HUES48 (cell line): ENCODE data around the gene INPP5J.

Experiments
- H3K27ac ChIP-seq: one replicate; pipeline ENCODE4 v1.7.0; 2013; ENCODE audit warnings: low read depth, low read length, inconsistent platforms
- H3K27me3 ChIP-seq: 2 replicates; pipeline ENCODE4 v1.6.1; 2013; ENCODE audit warnings: mild to moderate bottlenecking, low read length; ENCODE audit not compliant: control insufficient read depth, insufficient read depth
- H3K36me3 ChIP-seq: 2 replicates; pipeline ENCODE4 v1.6.1; 2013; ENCODE audit warnings: low read length; ENCODE audit not compliant: control insufficient read depth, insufficient read depth
- H3K4me1 ChIP-seq: 2 replicates; pipeline ENCODE4 v1.6.1; 2013; ENCODE audit warnings: mild to moderate bottlenecking, low read length; ENCODE audit not compliant: control insufficient read depth, insufficient read depth
- H3K4me3 ChIP-seq: 2 replicates; pipeline ENCODE4 v1.5.1; 2013; ENCODE audit warnings: mild to moderate bottlenecking, low read depth, low read length
- H3K9ac ChIP-seq: 2 replicates; pipeline ENCODE4 v1.6.1; 2013; ENCODE audit warnings: mild to moderate bottlenecking, low read depth, low read length, moderate library complexity
- H3K9me3 ChIP-seq: 2 replicates; pipeline ENCODE4 v1.6.1; 2013; ENCODE audit warnings: low read length; ENCODE audit not compliant: control insufficient read depth, insufficient read depth

INPP5J gene

DNA sequence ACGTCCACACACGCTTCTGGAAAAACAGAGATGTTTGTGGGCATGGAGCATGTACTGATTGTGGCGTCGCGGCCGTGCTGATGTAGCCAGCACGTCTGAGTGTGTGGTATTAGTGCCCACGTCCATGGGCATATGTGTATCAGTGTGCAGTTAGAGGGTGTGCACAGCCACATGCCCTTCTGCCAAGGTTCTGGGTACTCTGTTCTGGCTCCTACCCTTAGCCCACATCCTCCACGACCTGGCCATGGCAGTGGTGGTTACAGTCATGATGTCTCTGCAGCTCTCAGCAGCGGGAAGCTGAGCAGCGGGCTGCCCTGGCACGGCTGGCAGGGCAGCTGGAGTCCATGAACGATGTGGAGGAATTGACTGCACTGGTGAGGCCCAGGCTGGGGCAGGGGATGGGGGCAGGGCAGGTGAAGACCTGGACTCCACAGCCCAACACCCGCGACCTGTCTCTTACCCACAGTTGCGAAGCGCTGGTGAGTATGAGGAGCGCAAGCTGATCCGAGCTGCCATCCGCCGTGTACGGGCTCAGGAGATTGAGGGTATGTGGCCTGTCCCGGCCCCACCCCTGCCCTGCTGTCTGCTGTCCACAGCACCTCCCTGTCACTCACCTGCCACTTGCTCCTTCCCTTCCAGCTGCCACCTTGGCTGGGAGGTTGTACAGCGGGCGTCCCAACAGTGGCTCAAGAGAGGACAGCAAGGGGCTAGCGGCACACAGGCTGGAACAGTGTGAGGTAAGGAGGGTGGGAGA is 34.4 kb upstream of the INPP5J start:
- Histone ChIP-seq H3K36me3 (peaks cover 5% of the 10 kb centered on the region), H3K9me3 (no peaks in the 10 kb centered on the region), H3K27ac (no peak overlapping the region), H3K9ac (no peak overlapping the region), H3K4me1 (peaks cover 14% of the 10 kb centered on the region), H3K27me3 (no peaks in the 10 kb centered on the region), H3K4me3 (no peak overlapping the region)

GRCh38 chr22:31089160-31090100 is 33.3 kb upstream of the INPP5J start:
- Histone ChIP-seq H3K9me3 (no peaks in the 10 kb centered on the region), H3K27me3 (no peaks in the 10 kb centered on the region), H3K4me1 (peaks cover 5% of the 10 kb centered on the region; the same call in 1 of the 2 replicates), H3K36me3 (peaks cover 5% of the 10 kb centered on the region), H3K27ac (no peak overlapping the region), H3K4me3 (no peak overlapping the region), H3K9ac (no peak overlapping the region)

DNA sequence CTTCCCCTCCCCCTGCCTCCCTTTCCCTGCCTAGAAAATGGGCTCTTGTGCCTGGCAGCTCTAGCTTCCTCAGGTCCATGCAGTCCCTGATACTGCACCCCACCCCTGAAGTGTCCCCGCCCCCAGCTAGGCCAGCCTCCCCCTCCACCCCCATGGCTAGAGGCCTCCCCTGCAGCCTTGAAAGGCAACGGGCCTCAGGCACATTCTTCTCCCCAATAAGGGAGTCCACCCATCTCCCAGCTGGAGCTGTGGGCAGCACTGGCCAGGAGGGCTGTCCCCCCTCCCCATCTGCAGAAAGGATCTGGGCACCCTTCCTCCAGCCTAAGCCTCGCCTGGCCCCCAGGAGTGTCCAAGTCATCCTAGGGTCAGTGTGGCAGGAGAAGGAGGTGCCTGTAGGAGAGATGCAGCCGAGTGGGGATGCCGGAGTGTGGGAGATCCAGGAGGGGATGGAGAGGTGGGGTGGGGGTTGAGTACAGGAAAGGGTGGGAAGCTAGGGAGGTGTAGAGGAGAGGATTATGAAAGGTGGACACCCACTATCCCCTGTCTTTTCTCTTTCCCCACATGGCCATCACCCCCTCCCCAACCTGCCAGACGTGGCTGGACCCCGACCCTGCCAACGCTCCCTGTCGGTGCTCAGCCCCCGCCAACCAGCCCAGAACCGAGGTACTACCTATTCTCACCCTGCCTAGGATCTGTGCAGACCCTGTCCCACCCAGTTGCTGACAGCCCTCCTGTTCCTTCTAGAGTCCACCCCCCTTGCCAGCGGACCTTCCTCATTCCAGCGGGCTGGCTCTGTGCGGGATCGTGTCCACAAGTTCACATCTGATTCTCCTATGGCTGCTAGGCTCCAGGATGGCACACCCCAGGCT is 32.3 kb upstream of the INPP5J start:
- no peak overlapping the region for H3K27ac ChIP-seq

DNA sequence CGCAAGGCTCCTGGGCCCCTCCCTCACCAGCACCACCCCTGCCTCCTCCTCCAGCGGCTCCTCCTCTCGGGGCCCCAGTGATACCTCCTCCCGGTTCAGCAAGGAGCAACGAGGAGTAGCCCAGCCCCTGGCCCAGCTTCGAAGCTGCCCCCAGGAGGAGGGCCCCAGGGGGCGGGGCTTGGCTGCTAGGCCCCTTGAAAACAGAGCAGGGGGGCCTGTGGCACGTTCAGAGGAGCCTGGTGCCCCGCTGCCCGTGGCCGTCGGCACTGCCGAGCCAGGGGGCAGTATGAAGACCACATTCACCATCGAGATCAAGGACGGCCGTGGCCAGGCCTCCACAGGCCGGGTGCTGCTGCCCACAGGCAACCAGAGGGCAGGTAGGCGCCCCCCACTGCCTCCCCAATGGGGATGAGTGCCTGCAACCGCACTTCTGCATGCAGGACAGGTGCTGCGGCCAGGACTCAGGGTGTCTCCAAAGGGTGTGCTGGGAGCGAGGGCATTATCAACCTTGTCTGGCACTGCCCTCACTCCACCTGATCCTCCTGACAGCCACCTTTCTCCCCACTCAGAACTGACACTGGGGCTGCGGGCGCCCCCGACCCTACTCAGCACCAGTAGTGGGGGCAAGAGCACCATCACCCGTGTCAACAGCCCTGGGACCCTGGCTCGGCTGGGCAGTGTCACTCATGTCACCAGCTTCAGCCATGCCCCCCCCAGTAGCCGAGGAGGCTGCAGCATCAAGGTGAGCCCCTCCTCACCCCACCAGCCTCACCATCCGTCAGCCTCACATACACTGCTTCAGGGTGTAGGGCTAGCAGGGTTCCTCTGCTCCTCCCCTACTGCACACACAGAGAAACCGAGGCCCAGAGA is 31.4 kb upstream of the INPP5J start:
- H3K4me1 ChIP-seq: 0 out of 2 replicates have a peak, but pooled peaks cover 2% of the 10 kb centered on the region
- no peak overlapping the region for H3K27ac ChIP-seq

More for the DNA sequence above, 32.3 kb upstream of the INPP5J start:
- Histone ChIP-seq H3K4me1 (peaks cover 5% of the 10 kb centered on the region; the same call in 1 of the 2 replicates), H3K4me3 (no peak overlapping the region), H3K9ac (no peak overlapping the region), H3K27me3 (no peaks in the 10 kb centered on the region), H3K9me3 (no peaks in the 10 kb centered on the region), H3K36me3 (peaks cover 5% of the 10 kb centered on the region)

GRCh38 chr22:31092161-31092560 is 30.6 kb upstream of the INPP5J start:
- Histone ChIP-seq H3K27ac (no peak overlapping the region), H3K36me3 (peaks cover 5% of the 10 kb centered on the region), H3K4me3 (no peak overlapping the region), H3K9ac (no peak overlapping the region), H3K4me1 (peaks cover 5% of the 10 kb centered on the region; the same call in 1 of the 2 replicates), H3K9me3 (no peaks in the 10 kb centered on the region), H3K27me3 (no peaks in the 10 kb centered on the region)

More for the DNA sequence above, 31.4 kb upstream of the INPP5J start:
- Histone ChIP-seq H3K36me3 (peaks cover 5% of the 10 kb centered on the region), H3K27me3 (no peaks in the 10 kb centered on the region), H3K9ac (no peak overlapping the region), H3K4me3 (no peak overlapping the region), H3K9me3 (no peaks in the 10 kb centered on the region)

DNA sequence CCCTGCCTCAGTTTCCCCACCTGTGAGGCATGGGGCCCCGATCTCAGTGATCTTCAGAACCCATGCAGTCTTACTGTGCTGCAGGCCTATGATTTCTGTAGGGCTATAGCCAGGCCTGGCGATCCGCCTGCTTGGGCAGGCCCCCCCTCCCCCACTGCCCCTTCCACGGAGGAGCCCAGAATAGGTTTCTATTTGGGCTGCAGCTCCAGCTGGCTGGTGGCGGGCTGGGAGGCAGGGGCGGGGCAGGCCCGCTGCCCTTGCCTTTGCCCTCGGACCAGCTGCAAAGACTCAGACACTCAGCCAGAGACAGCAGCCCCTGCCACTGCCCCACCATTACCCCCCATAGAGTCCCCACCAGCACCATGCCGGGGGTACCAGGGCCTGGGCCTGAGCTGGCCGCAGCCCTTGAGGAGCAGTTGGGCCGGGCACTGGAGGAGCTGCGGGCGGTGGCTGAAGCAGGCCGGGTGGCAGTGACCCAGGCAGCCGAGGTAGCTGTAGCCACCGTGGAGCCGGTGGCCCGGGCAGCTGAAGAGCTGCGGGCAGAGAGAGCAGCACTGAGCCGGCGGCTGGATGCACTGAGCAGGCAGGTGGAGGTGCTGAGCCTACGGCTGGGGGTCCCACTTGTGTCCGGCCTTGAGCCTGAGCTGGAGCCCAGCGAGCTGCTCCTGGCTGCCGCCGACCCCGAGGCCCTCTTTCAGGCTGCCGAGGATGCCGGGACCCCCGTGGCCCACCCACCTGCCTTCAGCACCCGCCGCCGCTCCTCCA is 29.5 kb upstream of the INPP5J start:
- Histone ChIP-seq H3K36me3 (peaks cover 5% of the 10 kb centered on the region), H3K4me1 (peaks cover 8% of the 10 kb centered on the region; the same call in 1 of the 2 replicates), H3K9ac (no peak overlapping the region), H3K9me3 (no peaks in the 10 kb centered on the region), H3K27me3 (no peaks in the 10 kb centered on the region), H3K4me3 (no peak overlapping the region), H3K27ac (no peak overlapping the region)

DNA sequence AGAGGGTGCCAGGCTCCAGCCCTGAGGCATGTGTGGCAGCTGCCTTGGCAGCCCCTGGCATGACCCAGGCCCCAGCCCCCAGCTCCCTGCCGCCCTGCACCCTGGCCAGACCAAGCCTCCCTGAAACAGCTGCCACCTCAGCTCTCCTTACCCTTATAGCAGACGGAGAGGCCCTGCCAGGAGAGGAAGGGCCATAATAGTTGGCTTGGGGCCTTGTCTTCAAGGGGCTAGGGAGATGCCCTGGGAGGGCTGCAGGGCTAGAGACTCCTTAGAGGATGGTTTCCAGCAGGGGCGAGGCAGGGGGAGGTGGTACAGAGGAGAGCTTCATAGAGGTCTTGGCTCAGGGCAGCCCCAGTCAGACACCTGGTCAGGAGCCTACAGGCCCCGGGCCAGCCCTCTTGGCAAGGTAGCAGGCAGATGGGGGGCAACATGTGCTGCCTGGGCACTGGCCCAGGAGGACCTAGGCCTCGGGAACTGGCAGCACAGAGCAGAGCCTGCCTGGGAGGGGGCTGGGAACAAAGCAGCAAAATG is 28.7 kb upstream of the INPP5J start:
- H3K9me3 ChIP-seq: no peaks in the 10 kb centered on the region
- peaks cover 8% of the 10 kb centered on the region; the same call in 1 of the 2 replicates for H3K4me1 ChIP-seq
- H3K9ac ChIP-seq: no peak overlapping the region
- H3K27me3 ChIP-seq: no peaks in the 10 kb centered on the region
- no peak overlapping the region for H3K27ac ChIP-seq
- H3K4me3 ChIP-seq: no peak overlapping the region
- H3K36me3 ChIP-seq: peaks cover 5% of the 10 kb centered on the region

DNA sequence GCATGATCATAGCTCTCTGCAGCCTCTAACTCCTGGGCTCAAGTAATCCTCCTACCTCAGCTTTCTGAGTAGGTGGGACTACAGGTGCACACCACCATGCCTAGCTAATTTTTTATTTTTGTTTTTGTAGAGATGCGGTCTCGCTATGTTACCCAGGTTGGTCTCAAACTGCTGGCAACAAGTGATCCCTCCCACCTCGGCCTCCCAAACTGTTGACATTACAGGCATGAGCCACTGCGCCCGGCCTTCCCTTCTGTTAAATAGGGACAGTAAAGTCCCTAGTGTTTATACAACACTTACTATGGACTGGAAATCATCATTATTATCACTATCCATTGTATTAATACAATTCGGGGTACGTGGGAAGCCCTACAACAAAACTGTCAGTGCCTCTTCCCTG is 28.0 kb upstream of the INPP5J start:
- Histone ChIP-seq H3K27ac (no peak overlapping the region), H3K9ac (no peak overlapping the region), H3K4me3 (no peak overlapping the region), H3K27me3 (no peaks in the 10 kb centered on the region), H3K36me3 (peaks cover 5% of the 10 kb centered on the region), H3K9me3 (no peaks in the 10 kb centered on the region), H3K4me1 (peaks cover 8% of the 10 kb centered on the region; the same call in 1 of the 2 replicates)

DNA sequence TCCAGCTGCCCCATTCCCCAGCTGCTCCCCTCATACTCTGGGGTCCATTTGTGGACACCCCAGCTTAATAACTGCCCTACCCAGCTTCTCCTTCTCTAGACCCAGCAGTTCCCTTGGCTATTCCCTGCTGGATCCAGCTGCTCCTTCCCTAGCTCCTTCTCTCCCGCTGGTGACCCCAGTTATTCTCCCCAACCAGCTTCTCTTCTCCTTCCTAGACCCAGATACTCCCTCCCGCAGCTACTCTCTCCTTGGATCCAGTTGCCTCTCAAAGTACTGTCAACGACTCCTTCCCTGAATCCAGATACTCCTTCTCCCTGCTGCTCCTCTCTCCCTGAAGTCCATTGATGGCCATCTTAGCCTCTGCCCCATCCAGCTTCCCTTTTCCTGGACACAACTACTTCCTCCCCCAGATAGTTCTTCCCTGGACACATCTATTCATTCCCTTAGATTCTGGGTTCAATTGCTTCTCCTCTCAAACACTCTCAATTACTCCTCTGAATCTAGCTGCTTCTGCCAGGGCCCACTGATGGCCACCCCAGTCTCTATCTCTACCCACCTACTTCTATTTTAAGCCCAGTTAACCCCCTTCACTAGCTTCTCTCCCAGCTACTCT is 27.0 kb upstream of the INPP5J start:
- Histone ChIP-seq H3K4me1 (peaks cover 7% of the 10 kb centered on the region; the same call in 1 of the 2 replicates), H3K27me3 (no peaks in the 10 kb centered on the region), H3K9me3 (no peaks in the 10 kb centered on the region), H3K9ac (no peak overlapping the region), H3K27ac (no peak overlapping the region), H3K4me3 (no peak overlapping the region), H3K36me3 (peaks cover 5% of the 10 kb centered on the region)
